Mucosa of descending colon (tissue), 3 donors: ENCODE data around the gene SFMBT2. TPM values are rescaled to one million over a fixed set of nuclear protein-coding genes. Genes with fewer than 3 reads are reported as not detected.

Experiments used
- ATAC-seq: fragments of 200-7000 bp; cut with Tn5 transposase; one replicate; pipeline ENCODE4 v1.9.1; 2020; ENCODE audit warnings: mild to moderate bottlenecking, moderate library complexity
- DNase-seq, 3 donors: peaks; one replicate each; pipeline ENCODE4 v3.0.0-alpha.2; 2020
- H3K36me3 ChIP-seq: fragments of 200-600 bp; one replicate; pipeline ENCODE4 v1.8.0; 2021; ENCODE audit warnings: low read depth, mild to moderate bottlenecking
- H3K4me1 ChIP-seq: fragments of 200-600 bp; one replicate; pipeline ENCODE4 v1.8.0; 2021; ENCODE audit warnings: low read depth, mild to moderate bottlenecking
- H3K4me3 ChIP-seq: fragments of 200-600 bp; one replicate; pipeline ENCODE4 v1.8.0; 2021; ENCODE audit warnings: mild to moderate bottlenecking
- H3K9me3 ChIP-seq: fragments of 200-600 bp; one replicate; pipeline ENCODE4 v1.8.0; 2021; ENCODE audit warnings: mild to moderate bottlenecking
- CTCF ChIP-seq: fragments of 200-600 bp; IDR thresholded peaks from one replicate; pipeline ENCODE4 v1.8.0; 2022; ENCODE audit warnings: antibody characterized with exemption, mild to moderate bottlenecking
- intact Hi-C, 2 donors: fragments of 100-400 bp; cut with DNase I in 1 of 2; cut with micrococcal nuclease in 1 of 2; formaldehyde crosslinking; loops; one replicate each; pipeline versions ENCODE4 v1.11.0 to v1.11.1; 2022; cut with DNase I, micrococcal nuclease
- total RNA-seq, 3 donors: library from RNA; stranded (reverse); fragmentation: NEBNext Ultra II Directional in 2 of 3; extraction: Animal tissue kit (Norgen Biotek cat#: 25700) in 2 of 3; gene quantifications; one replicate each; pipeline versions ENCODE4 v1.2.1 to v1.2.4, GENCODE V29; 2021 to 2023
- donor health status: DM: no; HTN: no; CAD: no; lungs with moderate emphysema.
- donor health status: DM: no; HTN: no; CAD: no.
- donor health status: DM: no; HTN: yes; CAD: no.

SFMBT2 gene
- total RNA-seq, 3 donors from 2014 or later: 3.9 to 8.8 (median 5.7) TPM

GRCh38 chr10:7406712-7407333 is 4.0 kb downstream of the SFMBT2 start:
- H3K36me3 ChIP-seq: no peaks in the 10 kb centered on the region
- no peak for TF ChIP-seq CTCF
- no peak for DNase-seq
- H3K9me3 ChIP-seq: no peaks in the 10 kb centered on the region
- intact Hi-C loops: no loop called here
- no peak overlapping the region for H3K4me3 ChIP-seq
- peaks cover 3% of the 10 kb centered on the region for H3K4me1 ChIP-seq
- ATAC-seq: no peak

- no peak for ATAC-seq
- peaks cover 3% of the 10 kb centered on the region for H3K4me1 ChIP-seq
- no peak for TF ChIP-seq CTCF
- intact Hi-C loops: no loop called here
- DNase-seq: no peak
- no peaks in the 10 kb centered on the region for H3K36me3 ChIP-seq
- H3K9me3 ChIP-seq: no peaks in the 10 kb centered on the region
- no peak overlapping the region for H3K4me3 ChIP-seq
Observed at GRCh38 chr10:7405637-7406036, 5.2 kb downstream of the SFMBT2 start.

GRCh38 chr10:7403620-7404019 is 7.2 kb downstream of the SFMBT2 start:
- no peak for DNase-seq
- no peaks in the 10 kb centered on the region for H3K36me3 ChIP-seq
- intact Hi-C loops: no loop called here
- H3K4me3 ChIP-seq: no peak overlapping the region
- ATAC-seq: no peak
- no peak for TF ChIP-seq CTCF
- H3K4me1 ChIP-seq: no peaks in the 10 kb centered on the region
- no peaks in the 10 kb centered on the region for H3K9me3 ChIP-seq

- ATAC-seq: no peak
- H3K4me3 ChIP-seq: no peak overlapping the region
- intact Hi-C loops: no loop called here
- no peaks in the 10 kb centered on the region for H3K36me3 ChIP-seq
- no peak for TF ChIP-seq CTCF
- H3K9me3 ChIP-seq: no peaks in the 10 kb centered on the region
- no peak for DNase-seq
- H3K4me1 ChIP-seq: no peaks in the 10 kb centered on the region
Observed at GRCh38 chr10:7401782-7402181, 9.1 kb downstream of the SFMBT2 start.

- Histone ChIP-seq H3K4me3 (no peak overlapping the region), H3K36me3 (no peaks in the 10 kb centered on the region), H3K9me3 (no peaks in the 10 kb centered on the region), H3K4me1 (no peaks in the 10 kb centered on the region)
- intact Hi-C loops: no loop called here
- no peak for TF ChIP-seq CTCF
- no peak for DNase-seq
- no peak for ATAC-seq
Observed at GRCh38 chr10:7401156-7401555, 9.7 kb downstream of the SFMBT2 start.
